ENCODE results near the gene ARID1B.

DNA sequence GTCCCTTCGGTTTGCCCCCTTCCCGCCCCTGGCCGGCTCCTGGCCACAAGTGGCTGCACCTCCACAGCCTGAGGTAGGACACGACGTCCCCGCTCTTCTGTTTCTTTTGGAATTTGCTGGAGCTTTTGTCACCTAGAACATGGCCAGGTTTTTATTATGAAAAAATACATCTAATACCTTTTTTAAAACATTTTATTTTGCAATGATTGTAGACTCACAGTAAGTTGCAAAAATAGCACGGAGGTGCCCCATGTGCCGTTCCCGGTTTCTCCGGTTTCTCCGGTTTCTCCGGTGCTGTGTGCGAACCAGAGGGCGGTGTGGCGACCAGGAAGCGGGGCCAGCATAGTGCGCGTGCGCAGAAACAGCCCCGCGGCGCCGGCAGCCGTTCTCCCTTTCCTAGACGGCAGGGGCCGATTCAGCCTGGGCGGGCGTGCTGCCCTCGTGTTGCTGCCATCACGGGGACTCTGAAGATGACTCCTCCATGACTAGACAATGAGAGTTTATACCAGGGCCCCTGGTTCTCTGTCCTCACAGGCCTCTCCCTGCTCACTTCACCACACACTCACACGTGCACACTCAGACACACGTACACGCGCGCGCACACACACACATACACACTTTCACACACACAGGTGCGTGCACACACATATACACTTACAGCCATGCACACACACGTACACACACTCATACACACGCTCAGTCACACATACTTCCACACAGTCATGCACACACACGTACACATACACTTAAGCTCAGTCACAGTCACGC lies 444.1 kb downstream of the ARID1B start:
- TF ChIP-seq POLR2AphosphoS5 (IDR thresholded peaks at IDR 0.05; ENCODE audit: low read depth, low read length) (peak; percentile 82), EZH2 (IDR thresholded peaks at IDR 0.05) (no peak), POLR2A (IDR thresholded peaks at IDR 0.05; ENCODE audit: borderline replicate concordance, extremely low read depth, insufficient read depth, insufficient read length) (no peak), YY1 (IDR thresholded peaks at IDR 0.05; ENCODE audit: extremely low read depth, insufficient replicate concordance, low read depth, low read length) (no peak), RAD21 (IDR thresholded peaks at IDR 0.05; ENCODE audit: low read depth) (no peak), EGR1 (IDR thresholded peaks at IDR 0.05; ENCODE audit: low read depth) (no peak), CEBPB (IDR thresholded peaks at IDR 0.05; ENCODE audit: low read depth) (no peak), ZFX (IDR thresholded peaks at IDR 0.05) (no peak)
- TF ChIP-seq, protein P1, sequence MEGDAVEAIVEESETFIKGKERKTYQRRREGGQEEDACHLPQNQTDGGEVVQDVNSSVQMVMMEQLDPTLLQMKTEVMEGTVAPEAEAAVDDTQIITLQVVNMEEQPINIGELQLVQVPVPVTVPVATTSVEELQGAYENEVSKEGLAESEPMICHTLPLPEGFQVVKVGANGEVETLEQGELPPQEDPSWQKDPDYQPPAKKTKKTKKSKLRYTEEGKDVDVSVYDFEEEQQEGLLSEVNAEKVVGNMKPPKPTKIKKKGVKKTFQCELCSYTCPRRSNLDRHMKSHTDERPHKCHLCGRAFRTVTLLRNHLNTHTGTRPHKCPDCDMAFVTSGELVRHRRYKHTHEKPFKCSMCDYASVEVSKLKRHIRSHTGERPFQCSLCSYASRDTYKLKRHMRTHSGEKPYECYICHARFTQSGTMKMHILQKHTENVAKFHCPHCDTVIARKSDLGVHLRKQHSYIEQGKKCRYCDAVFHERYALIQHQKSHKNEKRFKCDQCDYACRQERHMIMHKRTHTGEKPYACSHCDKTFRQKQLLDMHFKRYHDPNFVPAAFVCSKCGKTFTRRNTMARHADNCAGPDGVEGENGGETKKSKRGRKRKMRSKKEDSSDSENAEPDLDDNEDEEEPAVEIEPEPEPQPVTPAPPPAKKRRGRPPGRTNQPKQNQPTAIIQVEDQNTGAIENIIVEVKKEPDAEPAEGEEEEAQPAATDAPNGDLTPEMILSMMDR (IDR thresholded peaks at IDR 0.05 in 2 of 3, conservative IDR thresholded peaks at IDR 0.05 in 1 of 3; ENCODE audit: borderline replicate concordance in 1 of 3, insufficient read depth in 1 of 3, low read depth in 2 of 3, low read length in 2 of 3) = no peak
- TF ChIP-seq, protein P2, sequence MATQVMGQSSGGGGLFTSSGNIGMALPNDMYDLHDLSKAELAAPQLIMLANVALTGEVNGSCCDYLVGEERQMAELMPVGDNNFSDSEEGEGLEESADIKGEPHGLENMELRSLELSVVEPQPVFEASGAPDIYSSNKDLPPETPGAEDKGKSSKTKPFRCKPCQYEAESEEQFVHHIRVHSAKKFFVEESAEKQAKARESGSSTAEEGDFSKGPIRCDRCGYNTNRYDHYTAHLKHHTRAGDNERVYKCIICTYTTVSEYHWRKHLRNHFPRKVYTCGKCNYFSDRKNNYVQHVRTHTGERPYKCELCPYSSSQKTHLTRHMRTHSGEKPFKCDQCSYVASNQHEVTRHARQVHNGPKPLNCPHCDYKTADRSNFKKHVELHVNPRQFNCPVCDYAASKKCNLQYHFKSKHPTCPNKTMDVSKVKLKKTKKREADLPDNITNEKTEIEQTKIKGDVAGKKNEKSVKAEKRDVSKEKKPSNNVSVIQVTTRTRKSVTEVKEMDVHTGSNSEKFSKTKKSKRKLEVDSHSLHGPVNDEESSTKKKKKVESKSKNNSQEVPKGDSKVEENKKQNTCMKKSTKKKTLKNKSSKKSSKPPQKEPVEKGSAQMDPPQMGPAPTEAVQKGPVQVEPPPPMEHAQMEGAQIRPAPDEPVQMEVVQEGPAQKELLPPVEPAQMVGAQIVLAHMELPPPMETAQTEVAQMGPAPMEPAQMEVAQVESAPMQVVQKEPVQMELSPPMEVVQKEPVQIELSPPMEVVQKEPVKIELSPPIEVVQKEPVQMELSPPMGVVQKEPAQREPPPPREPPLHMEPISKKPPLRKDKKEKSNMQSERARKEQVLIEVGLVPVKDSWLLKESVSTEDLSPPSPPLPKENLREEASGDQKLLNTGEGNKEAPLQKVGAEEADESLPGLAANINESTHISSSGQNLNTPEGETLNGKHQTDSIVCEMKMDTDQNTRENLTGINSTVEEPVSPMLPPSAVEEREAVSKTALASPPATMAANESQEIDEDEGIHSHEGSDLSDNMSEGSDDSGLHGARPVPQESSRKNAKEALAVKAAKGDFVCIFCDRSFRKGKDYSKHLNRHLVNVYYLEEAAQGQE (IDR thresholded peaks at IDR 0.05; ENCODE audit: low read depth) = no peak
- TF ChIP-seq, protein P3, sequence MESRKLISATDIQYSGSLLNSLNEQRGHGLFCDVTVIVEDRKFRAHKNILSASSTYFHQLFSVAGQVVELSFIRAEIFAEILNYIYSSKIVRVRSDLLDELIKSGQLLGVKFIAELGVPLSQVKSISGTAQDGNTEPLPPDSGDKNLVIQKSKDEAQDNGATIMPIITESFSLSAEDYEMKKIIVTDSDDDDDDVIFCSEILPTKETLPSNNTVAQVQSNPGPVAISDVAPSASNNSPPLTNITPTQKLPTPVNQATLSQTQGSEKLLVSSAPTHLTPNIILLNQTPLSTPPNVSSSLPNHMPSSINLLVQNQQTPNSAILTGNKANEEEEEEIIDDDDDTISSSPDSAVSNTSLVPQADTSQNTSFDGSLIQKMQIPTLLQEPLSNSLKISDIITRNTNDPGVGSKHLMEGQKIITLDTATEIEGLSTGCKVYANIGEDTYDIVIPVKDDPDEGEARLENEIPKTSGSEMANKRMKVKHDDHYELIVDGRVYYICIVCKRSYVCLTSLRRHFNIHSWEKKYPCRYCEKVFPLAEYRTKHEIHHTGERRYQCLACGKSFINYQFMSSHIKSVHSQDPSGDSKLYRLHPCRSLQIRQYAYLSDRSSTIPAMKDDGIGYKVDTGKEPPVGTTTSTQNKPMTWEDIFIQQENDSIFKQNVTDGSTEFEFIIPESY (IDR thresholded peaks at IDR 0.05; ENCODE audit: extremely low read depth, insufficient replicate concordance, low read length) = peak; percentile 43
